ENCODE measurements around the gene ZIM2.

ZIM2 gene

DNA sequence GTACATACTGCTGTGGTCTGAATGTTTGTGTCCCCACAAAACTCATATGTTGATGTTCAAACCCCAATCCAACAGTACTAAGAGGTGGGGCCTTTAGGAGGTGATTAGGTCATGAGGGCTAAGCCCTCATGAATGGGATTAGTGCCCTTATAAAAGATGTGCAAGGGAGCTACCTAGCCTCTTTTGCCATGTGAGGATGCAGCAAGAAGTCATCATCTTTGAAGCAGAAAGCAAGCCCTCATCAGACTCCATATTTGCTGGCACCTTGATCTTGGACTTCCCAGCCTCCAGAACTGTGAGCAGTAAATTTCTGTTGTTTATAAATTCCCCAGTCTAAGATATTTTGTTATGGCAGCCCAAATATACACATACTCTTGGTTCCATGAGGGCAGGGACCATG, 33.9 kb downstream of the ZIM2 start:
- no peak for DNase-seq

- no peak for DNase-seq
These were observed 62.2 kb downstream of the ZIM2 start for GRCh38 chr19:56778351-56778750.

GRCh38 chr19:56769650-56770049, 70.9 kb downstream of the ZIM2 start:
- DNase-seq: no peak

- DNase-seq: peak; percentile 67 to 80
These were observed 75.4 kb downstream of the ZIM2 start for GRCh38 chr19:56765137-56765536.

- no peak for DNase-seq
These were observed 76.3 kb downstream of the ZIM2 start for GRCh38 chr19:56764196-56764695.

GRCh38 chr19:56760842-56761241, 79.7 kb downstream of the ZIM2 start:
- DNase-seq: no peak

GRCh38 chr19:56759531-56759930, 81.0 kb downstream of the ZIM2 start:
- no peak for DNase-seq

DNA sequence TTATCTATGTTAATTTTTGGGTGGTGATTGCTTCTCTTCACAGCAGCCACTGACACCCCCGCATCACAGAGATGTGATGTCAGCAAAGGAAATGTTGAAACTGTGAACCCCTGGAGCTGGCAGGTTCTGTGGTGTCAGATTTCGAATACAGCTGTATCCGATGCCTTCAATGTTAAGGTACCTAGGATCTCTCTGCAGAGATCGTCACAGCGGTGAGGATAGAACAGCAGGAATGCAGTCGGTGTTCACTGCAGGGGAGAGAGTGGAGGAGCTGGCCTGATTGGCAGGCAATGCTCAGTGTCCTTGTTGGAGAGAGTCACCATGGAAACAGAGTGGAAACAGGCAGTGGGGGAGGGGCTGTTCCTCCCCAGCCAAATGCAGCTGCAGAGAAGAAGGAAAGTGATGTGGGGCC, 89.4 kb downstream of the ZIM2 start:
- no peak for DNase-seq

GRCh38 chr19:56750658-56751057, 89.9 kb downstream of the ZIM2 start:
- DNase-seq: no peak

GRCh38 chr19:56748378-56748777, 92.1 kb downstream of the ZIM2 start:
- peak in 1 of 2 experiments; percentile 47 for DNase-seq

GRCh38 chr19:56746367-56746766, 94.2 kb downstream of the ZIM2 start:
- DNase-seq: no peak

DNA sequence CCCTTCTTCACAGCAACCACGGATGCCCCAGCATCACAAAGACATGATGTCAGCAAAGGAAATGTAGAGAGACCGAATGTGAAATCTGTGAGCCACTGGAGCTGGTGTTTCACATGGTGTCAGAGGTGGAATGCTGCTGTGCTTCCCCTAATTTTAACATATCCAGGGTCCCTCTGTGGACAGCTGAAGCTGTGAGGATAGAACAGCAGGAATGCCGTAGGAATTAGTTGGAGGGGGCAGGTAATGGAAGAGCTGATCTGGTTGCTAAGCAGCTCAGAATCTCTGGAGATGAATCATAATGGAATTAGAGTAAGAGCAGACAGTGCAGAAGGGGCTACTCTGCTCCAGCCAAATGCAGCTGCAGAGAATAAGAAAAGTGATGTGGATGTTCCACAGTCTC, 100.0 kb downstream of the ZIM2 start:
- DNase-seq: no peak

DNA sequence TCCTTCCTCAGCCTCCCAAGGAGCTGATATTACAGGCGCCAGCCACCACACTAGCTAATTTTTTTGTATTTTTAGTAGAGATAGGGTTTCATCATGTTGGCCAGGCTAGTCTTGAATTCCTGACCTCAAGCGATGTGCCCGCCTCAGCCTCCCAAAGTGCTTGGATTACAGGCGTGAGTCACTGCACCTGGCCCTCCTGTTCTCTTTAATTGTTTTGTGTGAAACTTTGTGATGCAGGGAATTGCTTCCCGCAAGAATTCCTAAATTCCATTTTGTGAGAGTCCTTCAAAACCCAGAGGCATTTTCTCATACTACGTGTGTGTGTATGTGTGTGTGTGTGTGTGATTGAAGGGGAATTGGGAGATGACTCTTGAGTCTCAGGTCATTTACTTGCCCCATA, 104.0 kb downstream of the ZIM2 start:
- no peak for DNase-seq

- no peak for DNase-seq
These were observed 107.5 kb downstream of the ZIM2 start for GRCh38 chr19:56732976-56733375.

DNA sequence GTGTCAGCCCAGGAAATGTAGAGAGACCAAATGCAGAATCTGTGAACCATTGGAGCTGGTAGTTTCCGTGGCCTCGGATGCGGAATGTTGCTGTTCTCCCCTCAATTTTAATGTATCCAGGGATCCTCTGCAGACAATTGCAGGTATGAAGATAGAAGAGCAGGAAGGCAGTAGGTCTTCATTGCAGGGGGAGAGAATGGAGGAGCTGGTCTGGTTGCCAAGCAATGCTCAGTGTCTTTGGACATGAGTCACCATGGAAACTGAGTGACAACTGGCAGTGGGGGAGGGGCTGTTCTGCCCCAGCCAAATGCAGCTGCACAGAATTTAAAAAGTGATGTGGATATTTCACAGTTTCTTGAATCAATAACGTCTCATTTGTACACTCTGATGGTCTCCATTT, 112.8 kb downstream of the ZIM2 start:
- no peak for DNase-seq

- DNase-seq: peak in 1 of 2 experiments; percentile 49
These were observed 114.6 kb downstream of the ZIM2 start for GRCh38 chr19:56725829-56726424.

Data from NCI-H1930 (cell line).